ENCODE measurements around the gene EVC. TPM values are rescaled to one million over a fixed set of nuclear protein-coding genes. Genes with fewer than 3 reads are reported as not detected.

Gene EVC
- total RNA-seq, 1 donor = 69.1 TPM

- no peak overlapping the region for H2AFZ ChIP-seq (ENCODE audit: low read length)
- no peaks in the 10 kb centered on the region for H3K27me3 ChIP-seq (ENCODE audit: insufficient read depth, low read length)
- H4K20me1 ChIP-seq (ENCODE audit: insufficient read depth, low read length) = peaks cover 2% of the 10 kb centered on the region
- DNase-seq (ENCODE audit: insufficient read length, low spot score, missing footprints) = peak; percentile 94
- no peak overlapping the region for H3K4me3 ChIP-seq (ENCODE audit: insufficient read depth, low read length)
- H3K4me2 ChIP-seq (ENCODE audit: insufficient read depth, low read length) = no peak overlapping the region
- H3K36me3 ChIP-seq (ENCODE audit: insufficient read depth, low read length) = peaks cover 59% of the 10 kb centered on the region
- no peak for TF ChIP-seq CTCF (IDR thresholded peaks at IDR 0.05; ENCODE audit: extremely low read depth, low read depth, low read length)
- peaks cover 2% of the 10 kb centered on the region for H3K79me2 ChIP-seq (ENCODE audit: insufficient read depth, low read length)
- H3K9me3 ChIP-seq (ENCODE audit: low read depth, low read length) = no peaks in the 10 kb centered on the region
- peak overlapping the region; percentile 89 for H3K27ac ChIP-seq (ENCODE audit: low read depth, low read length)
- peaks cover 61% of the 10 kb centered on the region for H3K4me1 ChIP-seq (ENCODE audit: insufficient read depth, low read length)
Measured at GRCh38 chr4:5750052-5750945, 39.3 kb downstream of the EVC start.

GRCh38 chr4:5750946-5751665 is 40.1 kb downstream of the EVC start:
- H3K27ac ChIP-seq (ENCODE audit: low read depth, low read length) = peak overlapping the region; percentile 89
- DNase-seq (ENCODE audit: insufficient read length, low spot score, missing footprints) = peak; percentile 74
- no peak overlapping the region for H3K4me3 ChIP-seq (ENCODE audit: insufficient read depth, low read length)
- peaks cover 2% of the 10 kb centered on the region for H3K79me2 ChIP-seq (ENCODE audit: insufficient read depth, low read length)
- H3K27me3 ChIP-seq (ENCODE audit: insufficient read depth, low read length) = no peaks in the 10 kb centered on the region
- H3K4me2 ChIP-seq (ENCODE audit: insufficient read depth, low read length) = no peak overlapping the region
- H3K9me3 ChIP-seq (ENCODE audit: low read depth, low read length) = no peaks in the 10 kb centered on the region
- H3K36me3 ChIP-seq (ENCODE audit: insufficient read depth, low read length) = peaks cover 59% of the 10 kb centered on the region
- peaks cover 61% of the 10 kb centered on the region for H3K4me1 ChIP-seq (ENCODE audit: insufficient read depth, low read length)
- no peak overlapping the region for H2AFZ ChIP-seq (ENCODE audit: low read length)
- peaks cover 2% of the 10 kb centered on the region for H4K20me1 ChIP-seq (ENCODE audit: insufficient read depth, low read length)
- TF ChIP-seq CTCF (IDR thresholded peaks at IDR 0.05; ENCODE audit: extremely low read depth, low read depth, low read length) = no peak

GRCh38 chr4:5751666-5752375 is 40.8 kb downstream of the EVC start:
- H3K9me3 ChIP-seq (ENCODE audit: low read depth, low read length) = no peaks in the 10 kb centered on the region
- H3K27me3 ChIP-seq (ENCODE audit: insufficient read depth, low read length) = no peaks in the 10 kb centered on the region
- TF ChIP-seq CTCF (IDR thresholded peaks at IDR 0.05; ENCODE audit: extremely low read depth, low read depth, low read length) = no peak
- H3K36me3 ChIP-seq (ENCODE audit: insufficient read depth, low read length) = peaks cover 62% of the 10 kb centered on the region
- H3K79me2 ChIP-seq (ENCODE audit: insufficient read depth, low read length) = peaks cover 2% of the 10 kb centered on the region
- H3K4me2 ChIP-seq (ENCODE audit: insufficient read depth, low read length) = peak overlapping the region; percentile 24
- no peak overlapping the region for H3K4me3 ChIP-seq (ENCODE audit: insufficient read depth, low read length)
- DNase-seq (ENCODE audit: insufficient read length, low spot score, missing footprints) = no peak
- peaks cover 57% of the 10 kb centered on the region for H3K4me1 ChIP-seq (ENCODE audit: insufficient read depth, low read length)
- H3K27ac ChIP-seq (ENCODE audit: low read depth, low read length) = peak overlapping the region; percentile 89
- H4K20me1 ChIP-seq (ENCODE audit: insufficient read depth, low read length) = peaks cover 2% of the 10 kb centered on the region
- no peak overlapping the region for H2AFZ ChIP-seq (ENCODE audit: low read length)
